Gastroesophageal sphincter (tissue), 4 donors: Measurements from ENCODE around the gene ADAM33. TPM values are rescaled to one million over a fixed set of nuclear protein-coding genes. Genes with fewer than 3 reads are reported as not detected.

Source experiments
- ATAC-seq: fragments of 150-250 bp; one replicate; pipeline ENCODE4 v1.9.1; 2016; ENCODE audit warnings: mild to moderate bottlenecking, moderate library complexity
- H3K27ac ChIP-seq, 4 donors: fragments of 200-600 bp; sonication (generic) in 3 of 4; 1 replicate in 3 of 4; 2 replicates in 1 of 4; pipeline ENCODE4 v1.5.1; 2016 to 2019
- H3K27me3 ChIP-seq: fragments of 200-600 bp; sonication (generic); one replicate; pipeline ENCODE4 v1.5.1; 2019
- H3K36me3 ChIP-seq, 2 donors: fragments of 200-600 bp; sonication (generic); one replicate each; pipeline ENCODE4 v1.5.1; 2019; ENCODE audit warnings: control low read depth in 1 of 2
- H3K4me1 ChIP-seq, 3 donors: fragments of 200-600 bp; sonication (generic); 1 replicate in 2 of 3; 2 replicates in 1 of 3; pipeline ENCODE4 v1.5.1; 2016 to 2019; ENCODE audit warnings: control low read depth in 2 of 3
- H3K4me3 ChIP-seq, 2 donors: fragments of 200-600 bp; sonication (generic); one replicate each; pipeline ENCODE4 v1.5.1; 2019; ENCODE audit warnings: mild to moderate bottlenecking in 1 of 2, moderate library complexity in 1 of 2
- H3K9me3 ChIP-seq, 3 donors: fragments of 200-600 bp; sonication (generic); one replicate each; pipeline ENCODE4 v1.5.1; 2017 to 2019; ENCODE audit warnings: control low read depth in 2 of 3
- EP300 ChIP-seq: sonication (generic); formaldehyde crosslinking; IDR thresholded peaks from one replicate; pipeline ENCODE4 v1.6.1; 2017; ENCODE audit warnings: antibody characterized with exemption, mild to moderate bottlenecking
- POLR2A ChIP-seq, 2 donors: fragments of 450-650 bp; IDR thresholded peaks; one replicate each; pipeline ENCODE4 v1.6.1; 2017; ENCODE audit warnings: antibody characterized with exemption in 2 of 2, mild to moderate bottlenecking in 2 of 2, moderate library complexity in 1 of 2
- POLR2AphosphoS5 ChIP-seq: sonication (generic); formaldehyde crosslinking; IDR thresholded peaks from one replicate; pipeline ENCODE4 v1.6.1; 2017; ENCODE audit warnings: antibody characterized with exemption
- WGBS, 2 donors: methylation state at CpG; one replicate each; pipeline ENCODE4 v1.1.5; 2018; ENCODE audit warnings: low coverage in 1 of 2; 5-methylcytosine and 5-hydroxymethylcytosine counted together
- total RNA-seq, 4 donors: library from RNA; depleted of rRNA; stranded (reverse); fragments of >200 nt; gene quantifications; one replicate each; pipeline ENCODE4 v1.1.0, GENCODE V29; 2016
- TF ChIP-seq, protein P1 (sequence below), 4 experiments: fragments of 200-600 bp in 2 of 4; fragments of 450-650 bp in 2 of 4; sonication (generic) in 1 of 4; IDR thresholded peaks; one replicate each; pipeline ENCODE4 v1.5.1; 2017 to 2019; ENCODE audit warnings: antibody characterized with exemption in 4 of 4, mild to moderate bottlenecking in 2 of 4, moderate library complexity in 2 of 4

Gene ADAM33
- total RNA-seq, 4 donors from 2014 or later: 15.9 to 105 (median 70.1) TPM

- H3K27ac ChIP-seq: no peak overlapping the region
- no peak for ATAC-seq
- peaks cover 0 to 60% of the 10 kb centered on the region in 2 donors for H3K36me3 ChIP-seq
- no peak overlapping the region for H3K4me3 ChIP-seq
- H3K9me3 ChIP-seq: no peaks in the 10 kb centered on the region
- TF ChIP-seq POLR2AphosphoS5: no peak
- TF ChIP-seq, protein P1, sequence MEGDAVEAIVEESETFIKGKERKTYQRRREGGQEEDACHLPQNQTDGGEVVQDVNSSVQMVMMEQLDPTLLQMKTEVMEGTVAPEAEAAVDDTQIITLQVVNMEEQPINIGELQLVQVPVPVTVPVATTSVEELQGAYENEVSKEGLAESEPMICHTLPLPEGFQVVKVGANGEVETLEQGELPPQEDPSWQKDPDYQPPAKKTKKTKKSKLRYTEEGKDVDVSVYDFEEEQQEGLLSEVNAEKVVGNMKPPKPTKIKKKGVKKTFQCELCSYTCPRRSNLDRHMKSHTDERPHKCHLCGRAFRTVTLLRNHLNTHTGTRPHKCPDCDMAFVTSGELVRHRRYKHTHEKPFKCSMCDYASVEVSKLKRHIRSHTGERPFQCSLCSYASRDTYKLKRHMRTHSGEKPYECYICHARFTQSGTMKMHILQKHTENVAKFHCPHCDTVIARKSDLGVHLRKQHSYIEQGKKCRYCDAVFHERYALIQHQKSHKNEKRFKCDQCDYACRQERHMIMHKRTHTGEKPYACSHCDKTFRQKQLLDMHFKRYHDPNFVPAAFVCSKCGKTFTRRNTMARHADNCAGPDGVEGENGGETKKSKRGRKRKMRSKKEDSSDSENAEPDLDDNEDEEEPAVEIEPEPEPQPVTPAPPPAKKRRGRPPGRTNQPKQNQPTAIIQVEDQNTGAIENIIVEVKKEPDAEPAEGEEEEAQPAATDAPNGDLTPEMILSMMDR (IDR thresholded peaks at IDR 0.05): no peak
- TF ChIP-seq POLR2A (IDR thresholded peaks at IDR 0.05): no peak
- no peak for TF ChIP-seq EP300
- H3K27me3 ChIP-seq: no peaks in the 10 kb centered on the region
- 80 to 93% methylated on average over 1 of the region's 1 CpG for WGBS, 2 donors
- H3K4me1 ChIP-seq: no peaks in the 10 kb centered on the region
Measured at GRCh38 chr20:3635346-3635745, 46.5 kb downstream of the ADAM33 start.

- ATAC-seq: no peak
- H3K27ac ChIP-seq: no peak overlapping the region
- H3K4me3 ChIP-seq: no peak overlapping the region
- no peaks in the 10 kb centered on the region for H3K9me3 ChIP-seq
- H3K36me3 ChIP-seq: peaks cover 0 to 57% of the 10 kb centered on the region in 2 donors
- no peaks in the 10 kb centered on the region for H3K4me1 ChIP-seq
- TF ChIP-seq EP300 (no peak), POLR2AphosphoS5 (no peak), POLR2A (IDR thresholded peaks at IDR 0.05) (no peak)
- TF ChIP-seq, protein P1 (IDR thresholded peaks at IDR 0.05): no peak
- 58 to 100% methylated on average over 1 to 5 of the region's 6 CpGs for WGBS, 2 donors
- H3K27me3 ChIP-seq: no peaks in the 10 kb centered on the region
Measured at GRCh38 chr20:3633913-3634478, 47.8 kb downstream of the ADAM33 start.

DNA sequence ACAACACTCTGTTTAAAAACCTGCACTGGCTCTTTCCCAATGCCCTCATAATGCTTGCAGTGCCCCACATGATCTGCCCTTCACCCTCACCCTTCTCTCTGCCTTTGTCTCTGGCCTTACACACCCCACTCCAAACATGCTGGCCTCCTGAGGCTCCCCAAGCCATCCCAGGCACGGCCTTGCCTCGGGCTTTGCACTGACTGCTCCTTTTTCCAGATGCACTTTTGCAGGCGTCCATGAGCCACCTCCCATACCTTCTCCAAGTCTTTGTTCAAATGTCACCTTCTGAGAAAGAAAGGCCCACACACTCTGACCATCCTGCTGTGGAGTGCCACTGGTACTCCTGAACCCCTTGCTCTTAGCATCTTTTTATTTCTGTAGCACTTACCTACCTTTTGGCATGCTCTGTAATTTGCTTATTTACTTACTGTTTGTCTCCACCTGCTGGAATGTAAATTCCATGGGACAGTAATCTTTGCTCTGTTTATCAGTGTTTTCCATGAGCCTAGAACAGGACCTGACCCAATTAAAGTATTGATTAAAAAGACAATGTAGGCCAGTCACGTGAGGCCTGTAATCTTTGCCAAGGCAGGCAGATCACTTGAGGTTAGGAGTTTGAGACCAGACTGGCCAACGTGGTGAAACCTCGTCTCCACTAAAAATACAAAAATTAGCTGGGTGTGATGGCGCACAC, 49.4 kb downstream of the ADAM33 start:
- TF ChIP-seq POLR2A (IDR thresholded peaks at IDR 0.05) (no peak), POLR2AphosphoS5 (no peak), EP300 (no peak)
- TF ChIP-seq, protein P1 (IDR thresholded peaks at IDR 0.05): no peak
- H3K4me3 ChIP-seq: no peak overlapping the region
- ATAC-seq: no peak
- H3K27me3 ChIP-seq: no peaks in the 10 kb centered on the region
- no peaks in the 10 kb centered on the region for H3K9me3 ChIP-seq
- H3K27ac ChIP-seq: no peak overlapping the region
- H3K4me1 ChIP-seq: no peaks in the 10 kb centered on the region
- 73 to 86% methylated on average over 6 to 7 of the region's 7 CpGs for WGBS, 2 donors
- H3K36me3 ChIP-seq: peaks cover 0 to 58% of the 10 kb centered on the region in 2 donors

GRCh38 chr20:3631534-3631933, 50.3 kb downstream of the ADAM33 start:
- no peak overlapping the region for H3K4me3 ChIP-seq
- no peaks in the 10 kb centered on the region for H3K27me3 ChIP-seq
- H3K36me3 ChIP-seq: peaks cover 0 to 63% of the 10 kb centered on the region in 2 donors
- H3K9me3 ChIP-seq: no peaks in the 10 kb centered on the region
- ATAC-seq: no peak
- WGBS, 2 donors: 76 to 84% methylated on average over 4 to 5 of the region's 5 CpGs
- H3K27ac ChIP-seq: no peak overlapping the region
- no peaks in the 10 kb centered on the region for H3K4me1 ChIP-seq
- TF ChIP-seq POLR2AphosphoS5: no peak
- TF ChIP-seq POLR2A (IDR thresholded peaks at IDR 0.05): no peak
- TF ChIP-seq, protein P1 (IDR thresholded peaks at IDR 0.05): no peak
- TF ChIP-seq EP300: no peak

DNA sequence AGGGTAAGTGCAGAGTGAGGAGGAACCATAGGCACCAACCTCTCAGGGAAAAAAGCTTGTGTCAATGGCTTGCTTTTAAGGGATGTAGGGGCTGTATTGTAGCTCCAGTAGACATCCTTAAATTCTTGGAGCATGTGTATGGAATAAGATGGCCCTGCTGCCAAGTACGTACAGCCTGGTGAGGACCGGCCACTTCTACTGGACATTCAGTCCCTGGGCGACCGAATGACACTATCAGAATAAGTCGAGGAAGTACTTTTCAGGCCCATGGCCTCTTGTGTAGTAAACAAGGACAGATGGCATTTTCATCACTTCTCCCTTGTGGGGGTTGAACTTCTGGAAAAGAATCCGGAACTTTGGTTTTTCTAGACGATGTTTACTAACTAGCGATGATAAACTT, 51.4 kb downstream of the ADAM33 start:
- Histone ChIP-seq H3K27ac (no peak overlapping the region), H3K27me3 (no peaks in the 10 kb centered on the region), H3K9me3 (no peaks in the 10 kb centered on the region), H3K36me3 (peaks cover 0 to 67% of the 10 kb centered on the region in 2 donors), H3K4me3 (no peak overlapping the region), H3K4me1 (no peaks in the 10 kb centered on the region)
- ATAC-seq: no peak
- WGBS, 2 donors: 89 to 95% methylated on average over 4 to 8 of the region's 8 CpGs
- TF ChIP-seq POLR2AphosphoS5 (no peak), POLR2A (IDR thresholded peaks at IDR 0.05) (no peak), EP300 (no peak)
- TF ChIP-seq, protein P1 (IDR thresholded peaks at IDR 0.05): no peak
